EL (cell line): ENCODE data around the gene PCCB.

Source experiments
- DNase-seq: peaks from one replicate; pipeline ENCODE4 v3.0.0-alpha.2; 2016

The PCCB gene

DNA sequence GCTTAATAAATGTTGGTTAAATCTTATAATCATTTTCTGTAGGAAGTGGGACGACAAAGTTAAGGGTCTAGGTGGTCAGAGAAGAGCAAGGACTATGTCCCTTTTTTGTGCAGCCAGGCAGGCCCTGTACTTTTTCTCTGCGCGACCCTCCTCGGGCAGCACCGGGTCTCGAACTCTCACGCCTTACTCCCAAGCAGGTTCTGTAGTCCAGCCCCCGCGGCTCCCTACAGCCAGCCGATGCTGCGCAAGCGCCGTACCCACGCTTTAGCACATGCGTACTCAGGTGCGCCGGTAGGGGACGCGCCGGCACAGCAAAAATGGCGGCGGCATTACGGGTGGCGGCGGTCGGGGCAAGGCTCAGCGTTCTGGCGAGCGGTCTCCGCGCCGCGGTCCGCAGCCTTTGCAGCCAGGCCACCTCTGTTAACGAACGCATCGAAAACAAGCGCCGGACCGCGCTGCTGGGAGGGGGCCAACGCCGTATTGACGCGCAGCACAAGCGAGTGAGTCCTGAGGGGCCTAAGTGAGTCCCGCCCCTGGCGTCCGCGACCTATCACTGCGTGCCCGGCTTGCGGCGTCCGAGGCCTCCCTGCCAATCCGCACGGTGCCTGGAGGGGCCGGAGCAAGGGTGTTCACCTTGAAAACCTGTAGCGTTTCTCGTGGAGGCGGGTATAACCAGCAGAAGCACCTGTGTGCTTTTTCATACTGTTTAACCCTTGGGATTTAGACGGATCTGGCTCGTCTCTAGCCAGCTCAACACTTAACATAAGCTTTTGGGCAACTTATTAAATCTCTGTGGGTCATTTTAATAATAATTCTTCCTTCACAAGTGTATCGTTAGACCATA, at the start of gene PCCB:
Gene PCCB, plus strand, starts transcription at position 282 of the 844 bp plus-strand sequence. Its CDS starts 36 bp downstream, at position 318.
- peak; percentile 93 for DNase-seq

DNA sequence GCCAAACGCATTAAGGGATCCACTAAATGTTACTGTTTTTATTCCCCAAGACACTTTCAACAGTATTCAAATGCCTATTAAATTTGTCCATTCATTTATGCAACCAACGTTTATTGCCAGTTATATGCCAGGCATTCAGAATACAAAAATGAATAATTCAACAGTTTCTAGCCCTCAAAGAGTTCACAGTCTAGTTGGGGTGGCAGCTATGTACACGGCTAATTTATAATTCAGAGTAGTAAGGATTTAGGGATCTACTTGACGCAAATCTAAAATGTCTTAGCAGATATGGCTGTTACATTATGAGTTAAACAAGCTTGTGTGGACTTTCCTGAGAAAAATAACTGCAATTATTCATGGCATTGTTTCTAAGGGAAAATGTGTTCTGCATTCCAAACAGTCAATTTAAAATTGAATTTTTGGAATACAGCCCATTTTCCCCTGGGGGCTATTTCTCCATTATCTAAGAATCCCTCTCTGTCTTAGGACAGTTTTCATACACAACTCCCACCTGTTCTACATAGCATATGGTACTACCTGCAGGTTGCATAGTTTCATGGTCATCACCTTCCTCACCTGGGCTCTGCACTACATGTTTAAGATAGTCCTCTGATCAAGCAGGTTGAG, 42.5 kb upstream of the PCCB start:
- DNase-seq: peak; percentile 26

DNA sequence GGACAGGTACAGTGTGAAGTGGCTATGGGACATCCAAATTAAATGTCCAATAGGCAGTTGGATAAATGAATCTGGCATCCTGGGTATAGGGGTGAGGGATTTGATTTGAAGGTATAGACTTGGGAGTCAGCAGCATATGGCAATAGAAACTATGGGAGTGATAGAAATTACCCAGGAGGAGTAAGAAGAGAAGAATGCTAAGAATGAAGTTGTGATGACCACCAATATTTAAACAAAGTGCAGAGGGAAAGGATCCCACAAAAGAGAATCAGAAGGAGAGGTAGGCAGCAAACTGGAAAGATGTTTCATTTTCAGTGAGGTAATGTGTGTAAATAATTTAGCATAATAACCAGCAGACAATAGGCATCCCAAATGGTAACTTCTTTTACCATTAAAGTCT, 40.2 kb upstream of the PCCB start:
- peak; percentile 84 for DNase-seq

DNA sequence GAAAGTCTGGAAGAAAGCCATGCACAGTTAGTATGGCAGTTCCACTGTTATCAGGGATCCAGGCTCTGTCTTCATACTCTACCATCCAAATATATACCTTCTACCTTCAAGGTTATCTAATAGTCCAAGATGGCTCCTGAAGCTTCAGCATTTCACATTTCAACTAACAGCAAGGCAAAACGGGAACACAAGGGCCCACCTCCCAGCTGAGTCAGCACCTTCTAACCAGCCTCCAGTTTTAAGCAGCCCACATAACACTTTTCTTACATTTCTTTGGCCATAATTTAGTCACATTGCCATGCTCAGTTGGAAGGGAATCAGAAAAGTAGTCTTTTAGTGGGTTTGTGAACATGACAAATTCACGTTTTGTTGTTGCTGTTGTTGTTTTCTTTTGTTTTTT, 38.6 kb upstream of the PCCB start:
- DNase-seq: no peak

DNA sequence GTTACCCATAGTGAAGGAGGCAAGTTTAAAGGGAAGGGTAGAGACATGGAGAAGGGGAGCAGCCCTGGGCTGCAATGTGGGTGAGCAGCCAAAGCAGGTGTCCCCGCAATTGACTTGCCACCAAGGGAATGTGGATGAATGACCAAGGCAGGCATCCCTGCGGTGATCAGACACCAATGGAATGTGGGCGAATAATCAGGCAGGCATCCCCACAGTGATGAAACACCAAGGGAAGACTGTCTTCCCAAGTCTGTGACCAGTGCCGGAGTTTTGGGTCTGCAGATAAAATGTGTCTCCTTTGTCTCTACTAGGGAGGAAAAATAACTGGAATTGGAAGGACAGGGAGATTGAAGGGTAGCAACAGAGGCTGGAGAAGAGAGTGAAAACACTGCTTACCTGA, 27.4 kb upstream of the PCCB start:
- peak; percentile 45 for DNase-seq

DNA sequence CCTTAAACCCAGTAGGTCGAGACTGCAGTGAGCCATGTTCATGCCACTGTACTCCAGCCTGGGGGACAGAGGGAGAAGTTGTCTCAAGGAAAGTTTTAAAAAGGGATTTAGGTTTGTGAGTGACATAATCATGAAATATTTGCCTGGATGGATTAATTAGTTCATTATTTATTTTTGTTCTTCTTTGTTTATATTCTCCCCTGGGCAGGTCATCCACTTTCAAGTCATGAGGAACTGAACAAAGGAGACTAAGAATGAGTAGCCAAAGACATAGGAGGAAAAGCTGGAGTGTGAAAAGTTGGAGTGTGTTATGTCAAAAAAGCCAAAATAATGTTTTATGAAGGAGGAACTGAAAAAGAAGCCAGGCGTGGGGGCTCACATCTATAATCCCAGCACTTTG, 17.7 kb upstream of the PCCB start:
- DNase-seq: no peak

DNA sequence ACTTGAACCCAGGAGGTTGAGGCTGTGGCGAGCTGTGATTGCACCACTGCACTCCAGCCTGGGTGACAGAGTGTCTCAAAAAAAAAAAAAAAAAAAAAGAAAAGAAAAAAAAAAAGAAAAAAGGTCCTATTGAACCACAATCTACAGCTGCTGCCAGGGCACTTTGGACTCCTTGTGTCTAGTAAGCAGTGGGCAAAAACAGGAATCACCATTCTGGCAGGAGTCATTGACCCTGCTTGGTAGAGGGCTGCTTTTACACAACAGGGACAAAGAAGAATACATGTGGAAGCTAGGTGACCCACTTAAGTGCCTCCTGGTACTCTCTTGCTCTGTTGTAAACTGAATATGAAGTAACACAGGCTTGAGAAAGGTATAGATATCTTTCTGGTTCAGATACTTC, 14.6 kb upstream of the PCCB start:
- DNase-seq: no peak

DNA sequence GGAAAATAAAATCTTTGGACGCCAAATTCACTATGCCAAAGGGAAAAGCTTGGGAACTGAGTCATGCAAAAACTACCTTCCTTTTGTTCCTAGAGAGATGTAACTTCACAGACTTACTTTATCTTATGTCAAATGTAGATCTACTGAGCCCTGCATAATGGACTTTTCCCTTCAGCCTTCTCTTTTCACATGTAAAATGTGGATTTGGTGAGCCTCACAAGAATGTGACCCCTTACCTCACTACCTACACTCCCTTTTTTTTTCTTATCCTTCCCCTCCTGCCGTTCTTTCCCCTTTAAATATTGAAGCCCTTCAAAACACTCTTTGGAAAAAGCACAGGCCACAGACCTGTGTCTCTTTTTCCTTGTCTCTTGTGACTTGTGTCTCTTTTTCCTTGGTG, 14.0 kb upstream of the PCCB start:
- DNase-seq: no peak

DNA sequence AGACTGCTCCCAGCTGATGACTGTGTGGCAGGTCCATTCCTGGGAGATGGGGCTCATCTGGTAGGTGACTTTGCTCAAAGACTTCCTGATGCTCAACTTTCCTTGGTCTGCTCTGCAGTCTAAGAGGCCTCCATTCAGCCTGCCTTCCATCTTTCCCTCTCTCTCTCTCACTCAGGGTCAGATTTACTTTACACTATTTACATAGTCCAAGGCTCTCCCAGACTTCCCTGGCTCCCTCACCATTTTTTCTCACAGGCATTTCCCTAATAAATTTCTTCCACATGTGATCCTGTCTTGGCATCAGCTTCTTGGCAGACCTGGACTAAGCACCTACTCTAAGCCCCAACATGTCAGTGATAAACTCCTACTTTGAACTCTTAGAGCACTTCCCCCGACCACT, 13.0 kb upstream of the PCCB start:
- no peak for DNase-seq

DNA sequence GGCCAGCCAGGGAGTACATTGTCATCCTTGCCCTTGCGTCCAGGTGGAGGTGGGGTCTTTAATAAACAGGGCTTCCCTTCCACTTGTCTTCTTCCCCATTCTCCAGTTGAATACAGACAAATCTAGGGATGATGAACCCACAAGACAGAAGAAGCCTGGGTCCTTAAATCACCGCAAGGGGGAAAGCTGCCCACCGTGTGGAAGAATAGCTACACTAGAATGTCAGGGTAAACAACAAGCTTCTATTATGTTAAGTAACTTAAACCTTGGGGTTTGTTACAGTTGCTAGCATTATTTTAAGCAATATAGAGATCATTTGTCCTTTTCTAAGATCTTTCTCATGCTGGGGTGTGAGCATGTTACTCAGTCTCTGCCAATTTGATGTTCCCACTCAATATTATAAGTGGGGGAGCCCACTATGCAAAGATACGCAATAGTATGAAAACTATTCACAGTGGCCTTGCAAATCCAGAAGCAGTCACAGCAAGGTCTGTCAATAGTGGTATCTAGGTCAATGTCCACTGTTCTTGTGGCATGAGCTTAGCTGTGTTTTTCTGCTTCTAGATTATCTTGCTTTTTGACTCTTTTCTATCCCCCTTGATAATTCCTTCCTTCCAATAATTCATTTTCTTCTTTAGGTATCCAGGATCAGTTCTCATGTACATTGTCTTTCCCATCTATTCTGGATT, 12.0 kb upstream of the PCCB start:
- no peak for DNase-seq

DNA sequence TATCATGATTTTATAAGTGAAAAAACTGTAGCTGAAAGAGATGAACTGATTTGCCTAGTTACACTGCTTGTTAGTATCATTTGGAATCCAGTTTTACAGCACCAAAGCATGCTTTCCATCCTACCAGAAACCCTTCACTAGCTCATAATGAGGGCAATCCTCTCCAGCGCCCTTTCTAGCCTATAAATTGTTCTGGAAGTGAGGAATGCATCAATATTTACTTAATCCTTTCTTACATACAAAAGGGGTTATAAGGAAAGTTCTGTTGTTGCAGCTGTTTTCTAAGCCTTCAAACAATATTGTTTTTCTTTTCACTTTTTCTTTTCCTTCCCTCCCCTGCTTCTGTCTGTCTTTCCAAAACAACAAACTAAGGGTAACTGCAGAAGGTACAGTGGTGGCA, 11.0 kb upstream of the PCCB start:
- DNase-seq: no peak

DNA sequence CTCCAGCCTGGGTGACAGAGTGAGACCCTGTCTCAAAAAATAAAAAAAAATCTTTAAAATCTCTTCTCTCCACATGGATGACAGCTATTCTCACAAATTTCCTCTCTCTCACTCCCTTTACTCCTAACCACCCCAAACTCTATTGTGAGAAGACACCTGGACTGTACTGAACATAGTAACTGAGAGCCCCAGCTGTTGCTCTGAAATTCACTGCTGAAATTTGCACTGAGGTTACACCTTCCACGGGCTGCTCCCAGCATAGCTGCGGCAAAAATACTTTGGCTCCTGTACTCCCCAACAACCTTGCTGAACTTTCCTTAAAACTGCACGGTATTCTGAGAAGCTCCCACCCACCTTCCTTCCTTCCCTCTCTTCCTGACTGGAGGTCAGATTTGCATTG, 4.4 kb upstream of the PCCB start:
- no peak for DNase-seq

DNA sequence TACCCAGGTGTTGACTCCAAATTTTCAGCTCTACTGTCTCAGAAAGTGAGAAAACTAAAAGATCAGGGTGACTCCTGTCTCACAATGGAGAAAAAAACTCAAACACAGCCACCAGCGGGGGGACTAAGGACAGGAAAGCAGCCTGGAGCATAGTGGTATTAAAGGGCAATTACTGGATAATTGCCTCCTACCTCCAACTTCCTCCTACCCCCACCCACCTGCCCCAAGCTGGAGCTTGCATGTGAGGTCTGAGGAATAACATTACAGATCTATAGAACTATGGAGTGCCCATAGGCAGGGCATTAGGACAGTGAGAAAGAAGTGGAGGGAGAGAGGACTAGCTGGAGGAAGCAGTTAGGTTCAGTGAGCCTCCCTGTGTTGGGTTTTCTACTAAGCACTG, 2.7 kb upstream of the PCCB start:
- no peak for DNase-seq

DNA sequence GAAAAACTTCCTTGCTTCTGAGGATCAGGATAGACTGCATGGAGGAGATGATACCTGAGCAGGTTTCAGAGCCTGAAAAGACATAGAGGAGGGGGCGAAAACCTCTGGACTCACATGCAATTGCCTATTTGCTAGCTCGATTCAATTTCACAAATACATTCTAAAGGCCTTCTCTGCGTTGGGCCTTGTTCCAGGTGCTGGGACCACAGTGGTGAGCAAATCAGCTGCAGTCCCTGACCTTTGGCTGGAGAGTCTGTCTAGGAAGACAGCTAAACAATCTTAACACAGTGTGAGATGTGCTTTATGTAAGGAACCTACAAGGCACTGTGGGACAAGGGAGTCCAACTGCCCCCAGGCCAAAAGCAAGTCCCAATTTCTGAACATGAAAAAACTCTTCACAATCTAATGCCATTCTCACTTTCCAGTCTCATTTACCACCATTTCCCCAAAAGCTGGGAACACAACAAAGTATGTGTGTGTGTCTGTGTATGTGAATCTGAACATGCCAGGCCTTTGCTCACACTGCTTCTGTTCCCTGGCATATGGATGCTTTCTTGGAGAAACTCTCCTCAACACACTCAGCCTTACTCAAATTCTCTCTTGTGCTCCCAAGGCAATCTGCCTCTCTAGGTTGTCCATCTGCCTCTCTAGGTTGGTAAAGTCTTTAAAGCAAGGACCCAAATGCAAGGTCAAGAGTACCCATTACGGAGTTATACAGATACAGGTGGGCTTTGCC, 2.1 kb upstream of the PCCB start:
- DNase-seq: no peak

DNA sequence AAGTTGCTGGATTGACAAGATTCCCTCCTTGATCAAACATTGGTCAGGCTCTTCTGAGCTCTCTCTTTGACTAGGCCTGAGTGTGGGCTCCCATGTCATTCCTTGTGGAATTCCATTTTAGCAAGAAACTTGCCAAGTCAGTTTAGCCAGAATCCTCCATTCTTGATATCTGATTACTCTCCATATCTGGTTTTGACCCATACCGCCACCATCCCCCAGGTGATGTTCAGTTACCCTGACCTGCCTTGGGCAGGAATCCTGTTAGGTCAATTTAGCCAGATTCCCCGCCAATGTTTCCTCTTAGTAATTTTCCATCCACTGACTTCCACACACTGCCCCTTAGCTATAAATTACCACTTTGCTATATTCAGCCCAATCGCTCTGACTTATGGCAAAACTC, 1.0 kb upstream of the PCCB start:
- no peak for DNase-seq

DNA sequence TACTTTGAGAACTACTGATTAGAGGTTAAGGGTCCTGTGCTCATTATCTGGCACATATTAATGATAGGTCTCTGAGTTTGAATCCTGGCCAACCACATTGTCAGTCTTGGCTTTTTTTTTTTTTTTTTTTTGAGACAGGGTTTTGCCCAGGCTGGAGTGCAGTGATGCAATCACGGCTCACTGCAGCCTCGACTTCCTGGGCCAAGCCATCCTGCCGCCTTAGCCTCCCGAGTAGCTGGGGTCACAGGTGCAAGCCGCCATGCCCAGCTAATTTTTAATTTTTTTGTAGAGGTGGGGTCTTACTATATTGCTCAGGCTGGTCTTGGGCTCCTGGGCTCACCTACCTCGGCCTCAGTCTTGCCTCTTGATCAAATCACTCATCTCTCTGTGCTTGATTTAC, 547 bp upstream of the PCCB start:
- DNase-seq: no peak

DNA sequence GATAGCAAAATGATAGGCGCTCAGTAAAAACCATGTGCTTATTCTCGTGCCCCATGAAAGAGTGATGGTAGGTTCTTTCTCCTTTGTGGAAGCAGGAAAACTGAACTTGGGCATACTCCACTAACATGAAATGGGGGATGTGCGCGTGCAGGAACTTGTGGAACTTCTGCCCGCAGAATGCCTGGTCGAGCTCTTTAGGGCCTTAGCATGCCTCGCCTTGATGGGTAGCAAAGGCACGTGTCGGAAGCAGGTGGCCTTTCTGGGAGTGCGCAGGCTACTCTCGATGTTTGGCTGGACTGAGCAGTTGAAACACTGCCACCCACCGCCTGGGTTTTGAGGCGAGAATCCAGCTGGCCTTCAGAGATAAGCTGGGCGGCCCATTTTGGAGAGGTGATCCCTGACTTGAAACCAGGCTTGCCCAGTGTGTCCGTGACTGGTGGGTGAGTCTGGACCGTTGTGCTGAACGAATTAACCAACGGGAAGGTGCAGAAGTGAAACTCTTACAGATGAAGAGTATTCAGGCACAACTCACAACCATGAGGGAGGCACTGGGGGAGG, 842 bp downstream of the PCCB start:
- DNase-seq: peak; percentile 61

DNA sequence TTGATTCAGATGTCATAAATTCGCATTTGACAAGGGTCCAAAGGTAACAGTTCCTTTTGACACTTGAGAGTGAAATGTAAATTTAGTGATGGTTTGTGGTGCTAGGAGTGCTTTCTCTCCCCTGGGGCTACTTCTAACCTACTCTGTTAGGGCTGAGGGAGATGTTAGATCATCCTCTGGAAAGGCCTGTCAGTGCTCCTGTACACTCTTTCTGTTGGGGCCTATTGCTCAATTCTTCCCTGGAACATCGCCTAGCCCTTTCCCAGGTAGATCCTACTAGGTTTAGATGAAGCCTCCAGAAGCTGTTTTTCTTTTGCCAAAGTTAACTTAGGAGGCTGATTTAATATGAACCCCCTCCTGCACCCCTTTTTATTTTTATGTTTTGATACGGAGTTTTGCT, 1.4 kb downstream of the PCCB start:
- peak; percentile 23 for DNase-seq

DNA sequence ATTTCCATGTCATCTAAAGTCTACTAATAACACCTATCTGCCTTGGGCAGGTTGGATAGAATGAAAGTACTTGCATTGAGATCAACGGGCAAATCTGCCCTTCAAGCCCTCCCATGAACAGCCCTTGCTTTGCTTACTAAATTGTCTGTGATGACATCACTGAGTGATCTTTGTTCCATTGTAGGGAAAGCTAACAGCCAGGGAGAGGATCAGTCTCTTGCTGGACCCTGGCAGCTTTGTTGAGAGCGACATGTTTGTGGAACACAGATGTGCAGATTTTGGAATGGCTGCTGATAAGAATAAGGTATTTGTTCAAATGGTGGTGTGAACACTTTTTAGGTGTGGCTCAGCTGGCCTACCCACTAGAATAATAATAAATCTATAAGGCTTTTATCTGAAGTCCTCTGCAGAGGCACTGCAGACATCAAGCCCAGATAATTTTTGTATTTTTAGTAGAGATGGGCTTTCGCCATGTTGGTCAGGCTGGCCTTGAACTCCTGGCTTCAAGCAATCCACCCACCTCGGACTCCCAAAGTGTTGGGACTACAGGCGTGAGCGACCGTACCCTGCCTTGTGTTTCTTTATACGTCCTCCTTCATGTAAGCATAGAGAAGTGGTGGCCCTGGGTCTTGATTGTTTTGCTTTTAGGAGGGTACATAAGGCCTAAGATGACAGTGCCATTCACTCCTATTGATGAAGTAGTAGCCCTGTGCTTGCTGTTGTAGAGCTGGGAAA, 5.7 kb downstream of the PCCB start:
- no peak for DNase-seq

DNA sequence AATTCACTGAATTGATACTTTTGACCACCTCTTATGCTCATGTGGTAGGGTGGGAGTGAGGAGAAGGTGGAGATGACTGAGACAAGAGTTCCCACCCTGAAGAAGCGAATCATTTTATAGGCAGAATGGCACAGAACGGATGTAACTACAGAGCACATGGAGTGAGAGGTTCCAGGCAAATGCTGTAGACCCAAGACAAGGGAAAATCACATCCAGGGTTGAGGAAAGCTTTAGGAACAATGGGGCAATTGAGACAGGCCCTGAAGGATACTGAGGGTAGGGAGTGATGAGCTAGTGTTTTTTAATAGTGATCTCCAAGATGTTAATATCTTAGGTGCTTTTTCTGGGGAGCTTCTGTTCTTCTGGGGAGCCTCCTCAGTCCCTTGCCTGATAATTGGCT, 8.1 kb downstream of the PCCB start:
- no peak for DNase-seq

DNA sequence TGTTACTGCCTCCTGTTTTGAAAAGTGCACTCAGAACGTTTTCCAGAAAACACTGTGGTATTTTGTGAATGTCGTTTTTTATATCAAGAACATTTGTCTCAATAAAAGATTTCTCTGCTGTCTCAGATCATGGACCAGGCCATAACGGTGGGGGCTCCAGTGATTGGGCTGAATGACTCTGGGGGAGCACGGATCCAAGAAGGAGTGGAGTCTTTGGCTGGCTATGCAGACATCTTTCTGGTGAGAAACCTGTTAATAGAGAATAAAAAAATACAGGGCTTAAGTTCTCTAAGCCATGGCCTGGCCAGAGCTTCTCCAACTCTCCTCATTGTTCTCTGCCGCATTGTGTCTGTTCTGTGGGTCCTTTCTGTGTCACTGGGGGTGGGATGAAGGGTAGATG, 11.7 kb downstream of the PCCB start:
- DNase-seq: no peak

DNA sequence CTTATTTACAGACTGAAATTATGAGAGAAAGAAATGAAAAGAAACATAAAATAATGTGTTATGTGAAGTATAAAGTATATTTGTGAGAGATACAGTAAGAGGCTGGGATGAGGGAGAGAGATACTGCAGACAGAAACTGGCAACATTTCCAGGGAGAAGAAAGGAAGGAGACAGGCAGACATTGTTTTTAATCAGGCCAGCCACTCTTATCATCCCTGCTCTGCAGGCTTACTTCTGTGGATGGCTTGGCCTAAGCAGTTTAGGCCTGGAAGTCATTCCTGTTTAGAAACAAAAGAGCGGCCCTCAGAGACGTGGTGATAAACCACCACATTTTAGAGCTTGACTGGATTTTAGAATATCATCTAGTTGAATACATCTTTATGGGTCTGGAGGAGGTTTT, 12.4 kb downstream of the PCCB start:
- no peak for DNase-seq
